HuH-7 (cell line): ENCODE measurements around the gene CAMKK1.

Experiments
- DNase-seq: peaks from one replicate; pipeline ENCODE4 v3.0.0; 2011; ENCODE audit warnings: low spot score

Gene CAMKK1

GRCh38 chr17:3893003-3893719, at the start of gene CAMKK1:
Gene CAMKK1 (minus strand): TSS chr17:3893053. CDS start chr17:3885687, 7,366 bp downstream.
- peak; percentile 94 for DNase-seq

- no peak for DNase-seq
These were observed 48.3 kb upstream of the CAMKK1 start for GRCh38 chr17:3940965-3941698.

GRCh38 chr17:3937359-3937758, 44.5 kb upstream of the CAMKK1 start:
- no peak for DNase-seq

- no peak for DNase-seq
These were observed 43.0 kb upstream of the CAMKK1 start for GRCh38 chr17:3935825-3936355.

GRCh38 chr17:3935140-3935542, 42.3 kb upstream of the CAMKK1 start:
- DNase-seq: peak; percentile 89

DNA sequence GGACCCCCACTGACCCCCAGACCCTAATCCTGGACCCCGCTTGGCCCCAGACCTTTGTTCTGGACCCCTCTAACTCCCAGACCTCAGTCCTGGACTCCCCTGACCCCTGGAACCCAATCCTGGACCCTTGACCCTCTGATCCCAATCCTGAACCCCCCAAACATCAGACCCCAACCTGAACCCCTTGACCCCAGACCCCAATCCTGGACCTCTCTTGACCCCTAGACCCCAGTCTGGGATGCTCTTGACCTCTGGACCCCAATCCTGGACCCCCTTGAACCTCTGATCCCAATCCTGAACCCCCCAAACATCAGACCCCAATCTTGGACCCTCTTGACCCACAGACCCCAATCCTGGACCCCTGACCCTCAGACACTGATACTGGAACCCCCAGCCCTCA, 36.9 kb upstream of the CAMKK1 start:
- no peak for DNase-seq

- no peak for DNase-seq
These were observed 36.3 kb upstream of the CAMKK1 start for GRCh38 chr17:3929181-3929580.

DNA sequence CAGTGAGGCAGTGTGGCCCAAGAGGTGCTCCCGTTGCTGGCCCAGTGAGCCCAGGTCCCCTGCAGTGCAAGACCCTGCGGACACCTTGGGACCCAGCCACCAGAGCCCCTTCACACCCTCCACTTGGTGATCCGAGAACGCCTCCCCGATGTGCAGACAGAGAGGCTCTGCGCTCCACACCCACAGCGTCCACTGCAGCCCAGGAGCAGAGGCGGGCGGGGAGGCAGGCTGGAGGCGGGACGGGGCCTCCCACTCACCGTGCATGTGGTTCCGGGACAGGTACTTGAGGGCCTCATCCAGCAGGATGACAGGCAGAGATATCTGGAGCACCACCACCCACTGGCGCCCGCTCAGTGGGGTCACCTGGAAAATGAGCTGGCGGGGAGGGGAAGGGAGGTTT, 35.6 kb upstream of the CAMKK1 start:
- DNase-seq: no peak

DNA sequence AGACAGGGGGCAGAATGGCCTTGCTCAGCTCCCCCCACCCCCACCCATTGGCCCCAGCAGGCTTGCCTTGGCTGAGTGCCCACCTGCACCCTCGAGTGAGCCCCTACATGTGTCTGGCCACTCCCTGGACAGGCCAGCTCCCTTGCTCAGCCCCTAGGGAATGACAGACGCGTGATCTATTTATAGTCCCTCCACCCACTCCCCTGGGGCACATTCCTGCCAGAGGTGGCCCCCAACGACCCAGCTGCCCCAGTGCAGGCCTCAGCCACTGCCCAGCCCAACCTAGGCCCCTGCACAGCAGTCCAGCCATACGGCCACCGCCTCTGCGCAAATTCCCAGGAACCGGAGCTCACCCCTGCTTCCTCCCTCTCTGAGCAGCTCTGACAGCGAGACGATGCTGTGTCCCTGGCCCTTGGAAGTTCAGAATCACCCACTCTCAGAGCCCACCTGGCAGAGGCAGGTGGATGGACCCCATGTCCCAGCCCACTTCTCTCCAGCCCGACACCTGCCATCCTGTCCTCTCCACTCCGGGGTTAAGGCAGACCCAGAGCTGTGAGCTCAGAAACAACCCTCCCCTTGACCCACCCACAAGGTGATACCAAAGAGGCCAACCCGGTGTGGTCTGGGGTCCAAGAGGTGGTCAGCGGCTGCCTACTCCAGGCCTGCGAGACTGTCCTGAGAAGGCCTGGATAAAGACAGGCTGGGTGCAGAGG, 34.9 kb upstream of the CAMKK1 start:
- no peak for DNase-seq

DNA sequence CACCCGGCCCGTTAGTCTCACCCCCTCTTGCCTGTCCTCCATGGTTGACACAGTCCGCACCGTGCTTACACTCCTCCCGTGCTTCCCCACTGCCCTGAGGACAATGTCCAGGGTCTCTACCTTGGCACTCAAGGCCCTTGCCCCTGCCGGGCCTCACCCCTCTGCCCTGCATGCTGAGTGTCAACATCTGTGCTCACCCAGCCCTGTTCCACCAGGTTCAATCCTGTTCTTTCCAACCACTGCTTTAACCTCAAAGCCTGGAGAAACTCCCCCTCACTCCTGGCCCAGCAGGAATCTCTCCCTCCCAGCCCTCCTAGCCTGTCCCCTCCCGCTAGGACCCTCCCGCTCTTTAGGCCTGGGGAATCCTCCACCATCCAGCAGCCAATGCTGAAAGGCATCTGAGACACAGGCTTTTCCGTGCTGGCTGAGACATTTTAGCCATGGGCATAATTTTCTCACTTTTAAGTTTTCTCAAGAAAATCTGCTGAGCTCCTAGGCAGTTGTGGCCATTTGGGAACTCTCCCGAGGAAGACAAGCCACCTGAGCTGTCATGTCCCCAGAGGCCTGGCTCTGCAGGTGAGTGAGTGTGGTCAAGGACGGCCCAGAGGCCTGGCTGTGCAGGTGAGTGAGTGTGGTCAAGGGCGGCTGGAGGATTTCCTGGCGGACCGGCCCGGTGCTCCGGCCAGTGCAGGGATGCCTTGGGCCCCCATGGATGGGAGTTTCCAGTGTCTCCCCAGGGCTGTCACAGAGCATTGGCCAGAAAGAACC, 34.2 kb upstream of the CAMKK1 start:
- no peak for DNase-seq

DNA sequence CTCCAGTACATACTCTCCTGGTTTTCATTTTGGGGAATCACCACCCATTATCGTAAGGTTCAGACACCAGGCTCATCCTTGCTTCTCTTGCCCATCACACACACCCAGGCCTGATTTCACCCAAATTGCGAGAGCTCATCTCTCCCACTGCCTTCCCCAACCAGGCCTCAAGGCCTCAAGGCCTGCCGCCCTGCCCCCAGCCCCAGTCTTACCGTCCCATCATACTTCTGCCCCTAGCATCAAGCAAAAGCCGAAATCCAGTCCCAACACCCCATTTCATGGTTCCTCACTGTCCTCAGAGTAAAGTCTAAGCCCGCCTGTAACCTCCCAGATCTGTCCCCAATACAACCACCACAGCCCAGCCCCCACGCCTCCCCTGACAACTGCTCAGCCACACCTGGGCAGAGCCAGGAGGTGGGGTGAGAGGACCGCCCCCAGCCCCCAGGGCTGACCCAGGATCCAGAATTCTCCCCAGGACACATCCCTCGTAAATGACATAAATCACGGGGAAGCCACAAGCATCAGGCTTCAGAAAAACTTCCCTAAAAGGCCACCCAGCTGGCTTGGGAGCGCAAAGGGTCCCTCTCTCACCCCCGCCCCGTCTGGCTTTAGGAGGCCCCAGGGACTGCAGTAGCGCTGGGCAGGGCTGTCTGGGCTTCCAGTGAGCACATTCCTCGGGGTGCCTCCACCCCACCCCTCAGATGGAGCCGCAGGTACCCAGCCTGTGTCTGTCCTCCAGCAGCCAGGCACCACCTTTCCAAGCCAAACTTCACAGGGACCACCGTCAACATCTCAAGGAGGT, 33.0 kb upstream of the CAMKK1 start:
- DNase-seq: no peak

DNA sequence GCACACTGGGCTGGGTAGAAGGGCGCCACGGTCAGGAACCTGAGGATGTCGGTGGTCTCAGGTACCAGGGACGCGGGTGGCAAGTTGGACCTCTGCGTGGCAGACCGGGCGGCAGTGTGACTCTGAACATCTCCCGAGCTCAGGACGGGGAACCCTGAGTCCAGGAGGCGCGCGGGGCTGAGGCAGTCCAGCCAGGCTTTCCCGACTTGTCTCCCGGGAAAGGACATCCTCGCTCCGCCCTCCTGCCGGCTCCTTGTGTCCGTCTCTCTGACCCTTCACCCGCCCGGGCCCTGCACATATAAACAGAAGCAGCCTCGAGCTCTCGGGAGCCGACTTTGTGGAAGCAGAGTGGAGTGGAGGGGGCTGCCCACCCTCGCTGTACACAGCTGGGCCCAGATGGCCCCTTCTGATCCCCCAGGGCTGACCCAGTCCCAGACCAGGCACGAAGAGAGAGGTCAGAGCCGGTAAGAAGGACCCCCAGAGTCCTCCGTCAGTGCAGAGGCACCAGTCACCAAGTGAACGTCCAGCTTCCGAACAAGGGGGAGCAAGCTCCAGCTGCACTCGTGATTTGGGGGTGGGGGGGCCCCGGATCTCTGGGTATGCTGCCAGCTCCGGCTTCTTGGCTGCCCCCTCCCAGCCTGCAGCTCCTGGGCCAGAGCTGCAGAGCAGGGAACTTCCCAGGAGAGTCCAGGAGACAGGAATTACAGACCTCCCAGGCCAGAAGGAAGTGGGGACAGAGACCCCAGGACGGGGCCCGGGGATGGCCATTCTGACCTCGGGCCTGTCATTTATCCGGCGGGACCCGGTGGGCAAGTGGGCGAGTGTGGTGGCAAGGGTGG, 31.9 kb upstream of the CAMKK1 start:
- DNase-seq: no peak

DNA sequence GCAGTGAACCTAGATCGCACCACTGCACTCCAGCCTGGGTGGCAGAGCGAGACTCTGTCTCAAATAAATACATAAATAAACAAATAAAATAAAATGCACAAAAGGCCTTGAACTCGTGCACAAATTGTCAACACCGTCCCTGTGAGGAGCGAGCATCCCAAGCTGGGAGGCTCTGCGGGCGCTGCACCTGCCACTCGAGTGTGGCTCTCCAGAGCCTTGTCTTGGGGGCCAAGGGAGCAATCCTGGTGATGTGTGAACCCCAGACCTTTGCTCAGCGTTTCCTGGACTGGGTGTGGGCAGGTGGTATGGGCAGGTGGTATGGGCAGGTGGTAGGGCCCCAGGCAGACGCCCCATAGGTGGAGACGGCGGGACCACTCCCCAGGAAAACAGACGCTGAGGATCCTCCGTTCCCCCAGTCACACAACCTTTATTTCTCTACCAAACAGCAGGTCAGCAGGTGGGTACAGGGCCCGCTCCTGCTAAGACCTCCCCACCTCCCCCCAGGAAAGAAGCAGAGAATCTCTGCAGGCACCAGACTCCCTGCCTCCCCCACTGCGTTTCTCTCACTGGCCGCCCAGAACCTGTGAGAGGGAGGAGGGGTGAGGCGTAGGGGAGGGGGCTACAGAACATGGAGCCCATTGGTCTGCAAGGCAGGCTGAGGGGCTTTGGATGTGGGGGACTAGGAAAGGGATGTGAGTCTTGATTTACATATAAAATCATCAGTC, 30.8 kb upstream of the CAMKK1 start:
- DNase-seq: no peak

- DNase-seq: no peak
These were observed 29.9 kb upstream of the CAMKK1 start for GRCh38 chr17:3922765-3923164.

- DNase-seq: no peak
These were observed 28.9 kb upstream of the CAMKK1 start for GRCh38 chr17:3921502-3922319.

- no peak for DNase-seq
These were observed 28.2 kb upstream of the CAMKK1 start for GRCh38 chr17:3921006-3921405.

GRCh38 chr17:3919123-3919624, 26.3 kb upstream of the CAMKK1 start:
- DNase-seq: no peak

- DNase-seq: no peak
These were observed 25.7 kb upstream of the CAMKK1 start for GRCh38 chr17:3918372-3919122.
